Measurements from ENCODE around the gene SCG3. TPM values are rescaled to one million over a fixed set of nuclear protein-coding genes. Genes with fewer than 3 reads are reported as not detected.

Gene SCG3
- 0.01 TPM for polyA plus RNA-seq (2013, experiment 1 of 2)
- 0.03 TPM for polyA plus RNA-seq (2013, experiment 2 of 2)

DNA sequence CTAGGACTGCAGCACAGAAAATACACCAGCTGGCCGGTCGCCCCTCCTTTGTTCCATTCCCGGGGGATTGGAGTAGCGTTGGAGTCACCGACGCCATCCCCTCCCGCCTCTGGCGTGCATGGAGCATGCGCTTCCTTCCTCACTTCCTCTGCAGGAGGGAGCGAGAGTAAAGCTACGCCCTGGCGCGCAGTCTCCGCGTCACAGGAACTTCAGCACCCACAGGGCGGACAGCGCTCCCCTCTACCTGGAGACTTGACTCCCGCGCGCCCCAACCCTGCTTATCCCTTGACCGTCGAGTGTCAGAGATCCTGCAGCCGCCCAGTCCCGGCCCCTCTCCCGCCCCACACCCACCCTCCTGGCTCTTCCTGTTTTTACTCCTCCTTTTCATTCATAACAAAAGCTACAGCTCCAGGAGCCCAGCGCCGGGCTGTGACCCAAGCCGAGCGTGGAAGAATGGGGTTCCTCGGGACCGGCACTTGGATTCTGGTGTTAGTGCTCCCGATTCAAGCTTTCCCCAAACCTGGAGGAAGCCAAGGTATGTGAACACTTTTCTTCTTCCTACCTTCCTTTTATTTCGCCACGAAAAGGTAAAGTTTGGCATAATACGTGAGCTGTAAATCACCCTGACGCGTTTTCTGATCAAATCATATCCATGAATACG, at the start of gene SCG3:
Gene SCG3 (plus strand): TSS at position 201 of the 661 bp plus-strand sequence. CDS start 253 bp downstream, at position 454.
- H3K4me2 ChIP-seq (ENCODE audit: low read length, poor library complexity, severe bottlenecking) = no peak within 1 kb of the TSS
- H2BK5ac ChIP-seq (ENCODE audit: low read depth, low read length, poor library complexity, severe bottlenecking) = no peak within 1 kb of the TSS
- no peaks in the 10 kb centered on the region for H3K79me1 ChIP-seq (replicated peaks; ENCODE audit: low read length, poor library complexity, severe bottlenecking)
- no peak within 1 kb of the TSS for H3K9ac ChIP-seq (ENCODE audit: low read length)
- no peak within 1 kb of the TSS for H2AK5ac ChIP-seq (ENCODE audit: low read length, severe bottlenecking)
- no peak within 1 kb of the TSS for H3K14ac ChIP-seq (ENCODE audit: low read length in 2 of 2)
- WGBS = 2% methylated on average over 37 of the region's 38 CpGs
- H4K8ac ChIP-seq (ENCODE audit: low read length) = no peak within 1 kb of the TSS
- H3K23ac ChIP-seq (ENCODE audit: low read length in 2 of 2) = no peak within 1 kb of the TSS
- no peak within 1 kb of the TSS for H3K4ac ChIP-seq (ENCODE audit: low read depth in 1 of 2, low read length in 2 of 2)
- H3K27me3 ChIP-seq (ENCODE audit: control insufficient read depth in 1 of 2, insufficient read depth in 1 of 2, low read length in 2 of 2) = peaks cover 30 to 62% of the 10 kb centered on the region in 2 experiments
- H2AFZ ChIP-seq (ENCODE audit: low read depth, low read length) = no peak within 1 kb of the TSS
- H3K27ac ChIP-seq (ENCODE audit: low read length, poor library complexity, severe bottlenecking) = no peak within 1 kb of the TSS
- no peaks in the 10 kb centered on the region for H3K9me3 ChIP-seq (ENCODE audit: control insufficient read depth, low read length)
- H3K36me3 ChIP-seq (ENCODE audit: control insufficient read depth in 1 of 2, insufficient read depth in 2 of 2, low read depth in 1 of 2, low read length in 2 of 2) = no peaks in the 10 kb centered on the region
- peaks cover 6% of the 10 kb centered on the region for H3K4me1 ChIP-seq (ENCODE audit: control insufficient read depth, insufficient read depth, low read depth, low read length)
- no peak within 1 kb of the TSS for H2BK15ac ChIP-seq (ENCODE audit: low read depth, poor library complexity, severe bottlenecking)
- peak; percentile 72 for DNase-seq
- no peak within 1 kb of the TSS for H2BK12ac ChIP-seq (ENCODE audit: low read length in 2 of 2)
- no peak within 1 kb of the TSS for H4K91ac ChIP-seq (ENCODE audit: low read length)
- no peak within 1 kb of the TSS for H3K18ac ChIP-seq (ENCODE audit: low read depth in 1 of 2, low read length in 2 of 2)
- H3K4me3 ChIP-seq (ENCODE audit: insufficient read depth in 1 of 2, low read depth in 1 of 2, low read length in 2 of 2) = peak within 1 kb of the TSS in 1 of 2 experiments; percentile 21
- H2BK120ac ChIP-seq (ENCODE audit: low read depth, low read length) = no peak within 1 kb of the TSS

DNA sequence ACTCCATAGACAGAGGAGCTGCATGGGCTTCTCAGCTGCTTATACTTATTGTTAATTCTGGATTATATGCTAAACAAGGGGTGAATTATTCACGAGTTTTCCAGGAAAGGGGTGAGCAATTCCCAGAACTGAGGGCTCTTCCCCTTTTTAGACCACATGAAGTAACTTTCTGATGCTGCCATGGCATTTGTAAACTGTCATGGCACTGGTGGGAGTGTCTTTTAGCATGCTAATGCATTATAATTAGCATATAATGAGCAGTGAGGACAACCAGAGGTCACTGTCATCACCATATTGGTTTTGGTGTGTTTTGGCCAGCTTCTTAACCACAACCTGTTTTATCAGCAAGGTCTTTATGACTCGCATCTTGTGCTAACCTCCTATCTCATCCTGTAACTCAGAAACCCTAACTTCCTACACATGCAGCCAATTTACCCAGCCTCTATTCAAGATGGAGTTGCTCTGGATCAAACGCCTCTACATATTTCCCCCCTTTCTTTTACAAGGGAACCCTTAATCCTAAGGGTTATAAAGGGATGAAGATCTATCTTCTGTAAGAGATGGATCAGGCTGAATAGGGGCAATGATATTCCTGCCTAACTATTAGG, 46.6 kb upstream of the SCG3 start:
- DNase-seq = no peak
- Histone ChIP-seq H2BK12ac (ENCODE audit: low read length in 2 of 2) (no peak overlapping the region), H3K4ac (ENCODE audit: low read depth in 1 of 2, low read length in 2 of 2) (no peak overlapping the region), H3K36me3 (ENCODE audit: control insufficient read depth in 1 of 2, insufficient read depth in 2 of 2, low read depth in 1 of 2, low read length in 2 of 2) (no peaks in the 10 kb centered on the region), H3K9ac (ENCODE audit: low read length) (no peak overlapping the region), H3K23ac (ENCODE audit: low read length in 2 of 2) (no peak overlapping the region), H3K4me3 (ENCODE audit: insufficient read depth in 1 of 2, low read depth in 1 of 2, low read length in 2 of 2) (no peak overlapping the region), H3K9me3 (ENCODE audit: control insufficient read depth, low read length) (no peaks in the 10 kb centered on the region), H4K91ac (ENCODE audit: low read length) (no peak overlapping the region), H3K4me2 (ENCODE audit: low read length, poor library complexity, severe bottlenecking) (no peak overlapping the region), H2AK5ac (ENCODE audit: low read length, severe bottlenecking) (no peak overlapping the region), H3K27me3 (ENCODE audit: control insufficient read depth in 1 of 2, insufficient read depth in 1 of 2, low read length in 2 of 2) (peaks cover 4 to 16% of the 10 kb centered on the region in 2 experiments), H2BK120ac (ENCODE audit: low read depth, low read length) (no peak overlapping the region), H3K18ac (ENCODE audit: low read depth in 1 of 2, low read length in 2 of 2) (no peak overlapping the region), H3K4me1 (ENCODE audit: control insufficient read depth, insufficient read depth, low read depth, low read length) (no peaks in the 10 kb centered on the region), H3K14ac (ENCODE audit: low read length in 2 of 2) (no peak overlapping the region), H3K79me1 (replicated peaks; ENCODE audit: low read length, poor library complexity, severe bottlenecking) (no peaks in the 10 kb centered on the region), H4K8ac (ENCODE audit: low read length) (no peak overlapping the region), H3K27ac (ENCODE audit: low read length, poor library complexity, severe bottlenecking) (no peak overlapping the region), H2BK15ac (ENCODE audit: low read depth, poor library complexity, severe bottlenecking) (no peak overlapping the region), H2AFZ (ENCODE audit: low read depth, low read length) (no peak overlapping the region), H2BK5ac (ENCODE audit: low read depth, low read length, poor library complexity, severe bottlenecking) (no peak overlapping the region)
- 50% methylated on average over 2 of the region's 3 CpGs for WGBS

DNA sequence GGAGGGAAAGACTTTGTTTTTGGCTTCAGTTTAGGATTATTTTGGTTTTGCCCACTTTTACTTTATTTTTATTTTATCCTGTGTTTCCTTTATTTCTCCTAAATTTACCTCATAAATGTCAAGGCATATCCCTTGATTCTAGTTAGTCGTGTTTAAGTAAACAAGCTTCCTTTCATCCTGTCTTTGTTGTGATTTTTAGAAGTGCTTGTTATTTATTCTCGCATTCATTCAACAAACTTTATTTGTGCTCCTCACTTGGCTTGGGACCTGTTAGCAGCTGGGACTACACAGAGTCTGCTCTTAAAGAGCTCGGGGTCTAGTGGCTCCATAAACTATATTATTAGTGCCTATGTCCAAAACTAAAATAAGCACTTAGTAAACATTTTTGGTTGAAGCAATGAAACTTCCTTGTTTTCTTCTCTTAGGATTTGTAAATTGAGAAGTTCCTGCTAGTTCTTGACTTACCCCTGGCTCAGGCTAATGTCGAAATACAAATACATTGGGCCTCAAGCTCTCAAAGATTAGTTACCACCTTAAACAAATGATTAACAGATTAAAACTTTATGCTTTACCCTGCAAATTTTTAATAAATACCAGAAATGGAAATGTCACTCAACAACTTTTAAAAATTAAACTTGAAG, 39.7 kb upstream of the SCG3 start:
- H3K27ac ChIP-seq (ENCODE audit: low read length, poor library complexity, severe bottlenecking) = no peak overlapping the region
- no peaks in the 10 kb centered on the region for H3K4me1 ChIP-seq (ENCODE audit: control insufficient read depth, insufficient read depth, low read depth, low read length)
- WGBS = 79% methylated on average over 3 of the region's 4 CpGs
- no peaks in the 10 kb centered on the region for H3K9me3 ChIP-seq (ENCODE audit: control insufficient read depth, low read length)
- H3K9ac ChIP-seq (ENCODE audit: low read length) = no peak overlapping the region
- no peak overlapping the region for H3K4ac ChIP-seq (ENCODE audit: low read depth in 1 of 2, low read length in 2 of 2)
- H2BK15ac ChIP-seq (ENCODE audit: low read depth, poor library complexity, severe bottlenecking) = no peak overlapping the region
- H3K27me3 ChIP-seq (ENCODE audit: control insufficient read depth in 1 of 2, insufficient read depth in 1 of 2, low read length in 2 of 2) = peaks cover 0 to 1% of the 10 kb centered on the region in 2 experiments
- H2BK12ac ChIP-seq (ENCODE audit: low read length in 2 of 2) = no peak overlapping the region
- H3K14ac ChIP-seq (ENCODE audit: low read length in 2 of 2) = no peak overlapping the region
- H3K79me1 ChIP-seq (replicated peaks; ENCODE audit: low read length, poor library complexity, severe bottlenecking) = no peaks in the 10 kb centered on the region
- H3K4me2 ChIP-seq (ENCODE audit: low read length, poor library complexity, severe bottlenecking) = no peak overlapping the region
- no peak overlapping the region for H2AFZ ChIP-seq (ENCODE audit: low read depth, low read length)
- H4K91ac ChIP-seq (ENCODE audit: low read length) = no peak overlapping the region
- no peak overlapping the region for H3K23ac ChIP-seq (ENCODE audit: low read length in 2 of 2)
- H3K18ac ChIP-seq (ENCODE audit: low read depth in 1 of 2, low read length in 2 of 2) = no peak overlapping the region
- no peak overlapping the region for H2BK120ac ChIP-seq (ENCODE audit: low read depth, low read length)
- H3K36me3 ChIP-seq (ENCODE audit: control insufficient read depth in 1 of 2, insufficient read depth in 2 of 2, low read depth in 1 of 2, low read length in 2 of 2) = no peaks in the 10 kb centered on the region
- H3K4me3 ChIP-seq (ENCODE audit: insufficient read depth in 1 of 2, low read depth in 1 of 2, low read length in 2 of 2) = no peak overlapping the region
- no peak overlapping the region for H4K8ac ChIP-seq (ENCODE audit: low read length)
- no peak for DNase-seq
- H2BK5ac ChIP-seq (ENCODE audit: low read depth, low read length, poor library complexity, severe bottlenecking) = no peak overlapping the region
- no peak overlapping the region for H2AK5ac ChIP-seq (ENCODE audit: low read length, severe bottlenecking)

DNA sequence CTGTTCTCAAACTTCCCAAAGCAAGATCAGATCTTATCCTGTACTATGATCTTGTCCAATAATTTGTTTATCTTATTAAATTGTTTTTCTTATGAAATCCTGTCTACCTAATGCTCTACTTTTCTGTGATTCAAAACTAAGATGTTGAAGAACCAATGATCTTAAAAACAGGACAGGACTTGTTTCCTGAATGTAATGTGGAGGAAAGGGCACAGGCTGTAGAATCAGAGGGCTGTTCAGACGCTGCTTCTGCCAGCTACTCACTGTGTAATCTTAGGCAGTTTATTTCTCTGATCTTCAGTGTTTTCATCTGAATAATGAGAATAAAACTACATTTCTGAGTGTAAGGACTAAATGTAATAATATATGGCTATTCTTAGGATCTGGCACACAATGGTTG, 38.6 kb upstream of the SCG3 start:
- Histone ChIP-seq H3K14ac (ENCODE audit: low read length in 2 of 2) (no peak overlapping the region), H3K4me2 (ENCODE audit: low read length, poor library complexity, severe bottlenecking) (no peak overlapping the region), H3K27me3 (ENCODE audit: control insufficient read depth in 1 of 2, insufficient read depth in 1 of 2, low read length in 2 of 2) (no peaks in the 10 kb centered on the region), H2BK15ac (ENCODE audit: low read depth, poor library complexity, severe bottlenecking) (no peak overlapping the region), H4K91ac (ENCODE audit: low read length) (no peak overlapping the region), H2BK120ac (ENCODE audit: low read depth, low read length) (no peak overlapping the region), H3K9me3 (ENCODE audit: control insufficient read depth, low read length) (no peaks in the 10 kb centered on the region), H3K4me1 (ENCODE audit: control insufficient read depth, insufficient read depth, low read depth, low read length) (no peaks in the 10 kb centered on the region), H3K27ac (ENCODE audit: low read length, poor library complexity, severe bottlenecking) (no peak overlapping the region), H3K9ac (ENCODE audit: low read length) (no peak overlapping the region), H3K23ac (ENCODE audit: low read length in 2 of 2) (no peak overlapping the region), H2AK5ac (ENCODE audit: low read length, severe bottlenecking) (no peak overlapping the region), H3K4ac (ENCODE audit: low read depth in 1 of 2, low read length in 2 of 2) (no peak overlapping the region), H2BK5ac (ENCODE audit: low read depth, low read length, poor library complexity, severe bottlenecking) (no peak overlapping the region), H3K4me3 (ENCODE audit: insufficient read depth in 1 of 2, low read depth in 1 of 2, low read length in 2 of 2) (no peak overlapping the region), H2AFZ (ENCODE audit: low read depth, low read length) (no peak overlapping the region), H3K79me1 (replicated peaks; ENCODE audit: low read length, poor library complexity, severe bottlenecking) (no peaks in the 10 kb centered on the region), H2BK12ac (ENCODE audit: low read length in 2 of 2) (no peak overlapping the region), H4K8ac (ENCODE audit: low read length) (no peak overlapping the region), H3K36me3 (ENCODE audit: control insufficient read depth in 1 of 2, insufficient read depth in 2 of 2, low read depth in 1 of 2, low read length in 2 of 2) (no peaks in the 10 kb centered on the region), H3K18ac (ENCODE audit: low read depth in 1 of 2, low read length in 2 of 2) (no peak overlapping the region)
- DNase-seq = no peak
- 91% methylated on average over 1 of the region's 1 CpG for WGBS

Measured in mesenchymal stem cell (in vitro differentiated cells and primary cell).